HEK293T (cell line): Measurements from ENCODE around the gene SAV1.

Experiments used
- CTCF ChIA-PET: fragments of 350-600 bp; formaldehyde crosslinking; extraction: SDS; loops from one replicate; lab custom pipeline; 2021; ENCODE audit warnings: antibody characterized with exemption, inconsistent platforms; lab: Yijun Ruan, JAX
- POLR2A ChIA-PET: fragments of 350-600 bp; formaldehyde crosslinking; extraction: SDS; loops from one replicate; lab custom pipeline; 2020; ENCODE audit warnings: antibody characterized with exemption, inconsistent platforms; lab: Yijun Ruan, JAX
- DNase-seq: peaks from one replicate; pipeline ENCODE4 v3.0.0; 2012; ENCODE audit warnings: mixed read lengths; ENCODE audit errors: extremely low spot score
- ARNT ChIP-seq: fragments of 450-650 bp; IDR thresholded peaks from 2 replicates; pipeline ENCODE4 v1.6.1; 2017; ENCODE audit warnings: mild to moderate bottlenecking
- BHLHE40 ChIP-seq: fragments of 450-650 bp; IDR thresholded peaks from 2 replicates; pipeline ENCODE4 v1.6.1; 2016; ENCODE audit warnings: mild to moderate bottlenecking, moderate library complexity, borderline replicate concordance
- CTBP1 ChIP-seq: fragments of 450-650 bp; IDR thresholded peaks from 2 replicates; pipeline ENCODE4 v1.6.1; 2016; ENCODE audit warnings: borderline replicate concordance
- ELF4 ChIP-seq: fragments of 450-650 bp; IDR thresholded peaks from 2 replicates; pipeline ENCODE4 v1.6.1; 2017; ENCODE audit warnings: antibody characterized with exemption
- FOXA1 ChIP-seq: fragments of 450-650 bp; IDR thresholded peaks from 2 replicates; pipeline ENCODE4 v1.6.1; 2016; ENCODE audit warnings: mild to moderate bottlenecking
- FOXK2 ChIP-seq: fragments of 450-650 bp; IDR thresholded peaks from 2 replicates; pipeline ENCODE4 v1.6.1; 2016; ENCODE audit warnings: mild to moderate bottlenecking
- FOXM1 ChIP-seq: fragments of 450-650 bp; IDR thresholded peaks from 2 replicates; pipeline ENCODE4 v1.6.1; 2017; ENCODE audit warnings: mild to moderate bottlenecking, borderline replicate concordance
- HDGF ChIP-seq: fragments of 450-650 bp; IDR thresholded peaks from 2 replicates; pipeline ENCODE4 v1.6.1; 2017; ENCODE audit warnings: antibody characterized with exemption, borderline replicate concordance
- L3MBTL2 ChIP-seq: fragments of 450-650 bp; conservative IDR thresholded peaks from 2 replicates; pipeline ENCODE4 v1.6.1; 2016; ENCODE audit warnings: mild to moderate bottlenecking
- LEF1 ChIP-seq: fragments of 450-650 bp; IDR thresholded peaks from 2 replicates; pipeline ENCODE4 v1.6.1; 2017; ENCODE audit warnings: mild to moderate bottlenecking, borderline replicate concordance
- NFRKB ChIP-seq: fragments of 450-650 bp; IDR thresholded peaks from 2 replicates; pipeline ENCODE4 v1.6.1; 2016; ENCODE audit warnings: mild to moderate bottlenecking, moderate library complexity
- SP1 ChIP-seq: fragments of 450-650 bp; IDR thresholded peaks from 2 replicates; pipeline ENCODE4 v1.6.1; 2017
- SUZ12 ChIP-seq: fragments of 450-650 bp; IDR thresholded peaks from 2 replicates; pipeline ENCODE4 v1.6.1; 2016; ENCODE audit warnings: mild to moderate bottlenecking
- TARDBP ChIP-seq: fragments of 450-650 bp; IDR thresholded peaks from 2 replicates; pipeline ENCODE4 v1.6.1; 2016
- ZNF384 ChIP-seq: fragments of 450-650 bp; IDR thresholded peaks from 2 replicates; pipeline ENCODE4 v1.6.1; 2016
- TF ChIP-seq, protein P1 (sequence below): fragments of 450-650 bp; IDR thresholded peaks from 2 replicates; pipeline ENCODE4 v1.6.1; 2016

SAV1 gene

DNA sequence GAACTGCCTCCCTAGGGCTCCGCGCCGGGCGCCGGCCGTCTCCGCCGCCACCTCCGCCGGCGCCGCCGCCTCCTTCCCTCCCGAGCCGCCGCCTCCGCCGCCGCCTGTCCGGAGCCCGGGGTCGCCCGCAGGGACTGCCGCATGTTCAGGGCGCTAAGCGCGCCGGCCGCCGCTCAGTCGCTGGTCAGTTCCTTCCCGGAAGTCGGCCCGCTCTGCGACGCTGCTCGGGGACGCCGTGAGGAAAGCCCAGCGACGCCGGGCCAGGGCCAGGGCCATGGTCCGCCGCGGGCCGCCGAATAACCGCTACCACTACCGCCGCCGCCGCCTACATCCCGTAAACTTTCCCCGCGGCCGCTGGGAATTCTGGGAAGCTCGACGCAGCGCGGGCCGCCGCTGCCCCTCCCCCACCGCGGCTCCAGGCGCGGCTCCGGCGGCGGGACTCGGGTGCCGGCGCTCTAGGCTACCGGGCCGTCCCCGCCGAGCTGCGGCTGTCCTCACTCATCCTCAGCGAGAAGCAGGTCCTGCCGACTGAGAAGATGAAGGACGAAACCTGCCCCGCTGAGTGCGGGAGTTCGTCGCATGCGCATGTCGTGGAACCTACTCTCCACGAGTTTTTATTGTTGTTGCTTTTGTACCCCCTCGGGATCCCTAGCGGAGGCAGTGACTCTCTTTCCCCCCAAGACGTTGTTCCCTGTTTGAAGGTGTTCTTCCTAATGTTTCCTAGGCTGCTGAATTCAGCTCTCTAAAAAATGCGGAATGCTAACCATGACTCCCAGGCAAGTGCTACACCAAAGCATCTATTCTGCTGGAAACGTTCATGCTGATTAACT is at the start of gene SAV1:
Gene SAV1, minus strand, starts transcription at position 311 of the 830 bp plus-strand sequence. CDS start 339 bp downstream, outside the sequence.
- DNase-seq, result peak; percentile 70
- TF ChIP-seq CTBP1 (0 out of 2 replicates have a peak, but pooled peaks have one; percentile 49), L3MBTL2 (peak; percentile 69), TARDBP (no peak), ELF4 (peak; percentile 78), SP1 (no peak)
- ChIA-PET CTCF (interaction anchor here (0.9 kb wide), 1 partner anchor 52 kb away, joined by 4 read pairs; no protein-coding TSS in a partner anchor), POLR2A (interaction anchor here (0.6 to 1.4 kb wide), 21 partner anchors 10 to 705 kb away, joined by 3 to 26 read pairs (median 3); partner anchors contain the start of gene ATL1)

DNA sequence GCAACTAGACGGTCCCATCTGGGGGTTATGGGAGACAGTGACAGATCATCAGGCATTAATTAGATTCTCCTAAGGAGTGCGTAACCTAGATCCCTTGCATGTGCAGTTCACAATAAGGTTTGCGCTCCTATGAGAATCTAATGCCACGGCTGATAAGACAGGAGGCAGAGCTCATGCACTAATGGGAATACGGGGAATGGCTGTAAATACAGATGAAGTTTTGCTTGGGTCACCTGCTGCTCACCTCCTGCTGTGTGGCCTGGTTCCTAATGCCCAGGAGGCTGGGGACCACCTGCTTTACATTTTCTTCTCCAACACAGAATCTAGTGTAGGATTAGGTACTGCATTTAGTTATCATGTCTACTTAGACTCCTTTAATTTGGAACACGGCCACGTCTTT is 49.7 kb upstream of the SAV1 start:
- CTCF ChIA-PET, result interaction anchor here (0.7 kb wide), 1 partner anchor 60 kb away, joined by 4 read pairs; no protein-coding TSS in a partner anchor
- DNase-seq, result no peak
- TF ChIP-seq NFRKB, result no peak
- no peak for TF ChIP-seq FOXA1
- TF ChIP-seq, protein P1, sequence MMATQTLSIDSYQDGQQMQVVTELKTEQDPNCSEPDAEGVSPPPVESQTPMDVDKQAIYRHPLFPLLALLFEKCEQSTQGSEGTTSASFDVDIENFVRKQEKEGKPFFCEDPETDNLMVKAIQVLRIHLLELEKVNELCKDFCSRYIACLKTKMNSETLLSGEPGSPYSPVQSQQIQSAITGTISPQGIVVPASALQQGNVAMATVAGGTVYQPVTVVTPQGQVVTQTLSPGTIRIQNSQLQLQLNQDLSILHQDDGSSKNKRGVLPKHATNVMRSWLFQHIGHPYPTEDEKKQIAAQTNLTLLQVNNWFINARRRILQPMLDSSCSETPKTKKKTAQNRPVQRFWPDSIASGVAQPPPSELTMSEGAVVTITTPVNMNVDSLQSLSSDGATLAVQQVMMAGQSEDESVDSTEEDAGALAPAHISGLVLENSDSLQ, result no peak
- no peak for TF ChIP-seq CTBP1
- TF ChIP-seq TARDBP, result no peak
- no peak for TF ChIP-seq ZNF384
- no peak for TF ChIP-seq BHLHE40
- no peak for TF ChIP-seq FOXM1
- TF ChIP-seq ARNT, result no peak
- no peak for TF ChIP-seq ELF4
- POLR2A ChIA-PET, result no interaction called here

DNA sequence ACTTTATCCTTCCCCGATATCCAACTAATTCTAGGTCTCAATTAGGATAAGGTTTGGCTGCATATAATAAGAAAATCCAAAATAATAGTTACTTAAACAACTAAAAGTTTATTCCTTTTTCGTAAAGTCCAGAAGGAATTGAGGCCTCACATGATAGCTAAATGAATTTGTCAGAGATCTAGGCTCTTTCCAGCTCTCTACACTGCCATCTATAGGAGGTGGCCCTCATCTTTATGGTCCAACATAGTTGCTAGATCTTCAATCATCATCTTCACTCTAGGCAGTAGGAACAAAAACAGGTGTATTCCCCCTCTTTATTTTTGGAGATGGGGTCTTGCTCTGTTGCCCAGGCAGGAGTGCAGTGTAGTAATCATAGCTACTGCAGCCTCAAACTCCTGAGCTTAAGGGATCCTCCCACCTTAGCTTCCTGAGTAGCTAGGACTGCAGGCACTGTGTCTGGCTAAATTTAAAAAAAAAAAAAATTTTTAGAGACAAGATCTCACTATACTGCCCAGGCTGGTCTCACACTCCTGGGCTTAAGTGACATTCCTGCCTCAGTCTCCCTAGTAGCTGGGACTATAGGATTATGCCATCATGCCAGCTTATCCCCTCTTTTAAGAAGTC is 46.5 kb upstream of the SAV1 start:
- no peak for TF ChIP-seq FOXA1
- TF ChIP-seq TARDBP, result no peak
- no peak for TF ChIP-seq SP1
- TF ChIP-seq SUZ12, result no peak
- TF ChIP-seq BHLHE40, result no peak
- TF ChIP-seq, protein P1, result no peak
- no peak for TF ChIP-seq NFRKB
- TF ChIP-seq FOXM1, result no peak
- no peak for TF ChIP-seq FOXK2
- TF ChIP-seq LEF1, result no peak
- TF ChIP-seq ELF4, result no peak
- no peak for TF ChIP-seq L3MBTL2
- no peak for TF ChIP-seq ZNF384
- no peak for TF ChIP-seq ARNT
- no peak for TF ChIP-seq CTBP1
- TF ChIP-seq HDGF, result no peak
- POLR2A ChIA-PET, result interaction anchor here (1.0 kb wide), 1 partner anchor 46 kb away, joined by 6 read pairs; the partner anchor contains the start of gene SAV1
- CTCF ChIA-PET, result interaction anchor here (0.5 to 2.6 kb wide), 19 partner anchors 8 to 486 kb away, joined by 3 to 14 read pairs (median 3); no protein-coding TSS in a partner anchor
- peak; percentile 44 for DNase-seq

DNA sequence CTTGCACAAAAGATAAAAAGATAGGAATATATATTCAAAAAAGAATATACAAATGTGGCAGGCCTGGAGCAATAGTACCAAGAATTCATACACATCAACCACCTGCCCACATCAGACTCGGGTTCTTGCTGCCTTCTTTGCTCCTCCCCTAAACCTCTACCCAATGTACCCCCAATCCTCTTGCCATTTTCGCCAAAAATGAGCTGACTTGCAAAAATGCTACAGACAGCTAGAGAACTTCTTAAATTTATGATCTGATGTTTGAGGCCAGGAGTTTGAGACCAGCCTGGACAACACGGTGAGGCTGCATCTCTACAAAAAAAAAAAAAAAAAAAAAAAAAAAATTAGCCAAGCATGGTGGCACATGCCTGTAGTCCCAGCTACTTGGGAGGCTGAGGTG is 42.9 kb upstream of the SAV1 start:
- TF ChIP-seq ELF4 (no peak), SUZ12 (no peak)
- ChIA-PET CTCF (no interaction called here), POLR2A (no interaction called here)
- DNase-seq, result no peak

DNA sequence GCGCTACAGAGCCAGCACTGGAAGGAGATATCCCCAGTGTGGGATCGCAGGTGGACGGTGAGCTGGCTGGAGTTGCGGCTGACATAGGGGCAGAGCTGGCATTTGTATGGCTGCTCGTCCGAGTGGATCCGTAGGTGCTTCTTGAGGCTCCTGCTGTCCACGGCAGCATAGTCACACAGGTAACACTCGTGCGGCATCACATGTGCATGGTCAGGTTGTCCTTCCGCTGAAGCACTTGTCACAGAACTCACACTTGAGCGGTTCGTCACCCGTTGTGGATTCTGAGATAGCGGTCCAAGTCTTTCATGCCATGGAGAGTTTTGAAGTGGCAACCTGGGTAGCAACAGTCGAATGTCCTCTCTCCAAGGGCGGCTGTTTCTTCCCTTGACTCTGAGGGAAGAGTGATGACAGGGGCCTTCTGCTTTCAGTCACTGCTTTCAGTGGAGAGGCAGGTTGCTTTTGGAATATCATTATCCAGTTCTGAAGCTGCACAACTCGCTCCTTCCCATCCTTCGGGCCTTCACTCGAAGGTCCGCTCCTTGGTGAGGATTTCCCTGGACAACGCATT is 37.0 kb upstream of the SAV1 start:
- DNase-seq, result no peak
- ChIA-PET CTCF (interaction anchor here (1.1 kb wide), 1 partner anchor 10 kb away, joined by 5 read pairs; no protein-coding TSS in a partner anchor), POLR2A (no interaction called here)
- TF ChIP-seq ARNT (no peak), BHLHE40 (no peak), LEF1 (no peak), SP1 (no peak), NFRKB (no peak), SUZ12 (no peak), FOXM1 (no peak), FOXA1 (no peak), FOXK2 (no peak), HDGF (no peak), ELF4 (no peak), TARDBP (no peak), CTBP1 (no peak), L3MBTL2 (no peak), ZNF384 (no peak)
- TF ChIP-seq, protein P1, result no peak
